GM19438 (cell line): ENCODE measurements around the gene MADD.
A peak's percentile ranks its signal among the peaks of the same experiment; 100 is the strongest.

Source experiments
- ATAC-seq: cut with Tn5 transposase; IDR thresholded peaks from one replicate; pipeline ENCODE4 v1.9.1; 2021; ENCODE audit warnings: low read depth; ENCODE audit not compliant: unreplicated experiment

The MADD gene

GRCh38 chr11:47249378-47249715 is 20.6 kb upstream of the MADD start:
- ATAC-seq = no peak

DNA sequence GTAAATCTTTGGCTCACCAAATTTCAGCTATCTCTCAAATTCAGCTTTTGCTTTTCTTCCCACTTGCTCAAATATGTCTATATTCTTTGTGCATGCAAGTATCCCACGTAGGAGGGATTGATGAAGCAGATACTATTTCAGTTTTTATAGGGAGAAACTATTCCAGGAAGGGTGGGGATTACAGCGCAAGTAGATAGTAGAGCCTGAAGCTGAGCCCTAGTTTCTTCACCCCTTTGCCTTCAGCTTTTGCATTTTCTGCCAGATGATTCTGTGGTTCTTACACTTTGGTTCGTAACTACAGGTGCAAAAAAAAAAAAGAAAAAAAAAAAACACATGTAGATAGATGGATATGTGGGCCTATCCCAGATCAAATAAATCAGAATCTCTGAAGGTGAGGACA is 18.2 kb upstream of the MADD start:
- no peak for ATAC-seq

GRCh38 chr11:47253660-47254059 is 16.3 kb upstream of the MADD start:
- ATAC-seq = no peak

DNA sequence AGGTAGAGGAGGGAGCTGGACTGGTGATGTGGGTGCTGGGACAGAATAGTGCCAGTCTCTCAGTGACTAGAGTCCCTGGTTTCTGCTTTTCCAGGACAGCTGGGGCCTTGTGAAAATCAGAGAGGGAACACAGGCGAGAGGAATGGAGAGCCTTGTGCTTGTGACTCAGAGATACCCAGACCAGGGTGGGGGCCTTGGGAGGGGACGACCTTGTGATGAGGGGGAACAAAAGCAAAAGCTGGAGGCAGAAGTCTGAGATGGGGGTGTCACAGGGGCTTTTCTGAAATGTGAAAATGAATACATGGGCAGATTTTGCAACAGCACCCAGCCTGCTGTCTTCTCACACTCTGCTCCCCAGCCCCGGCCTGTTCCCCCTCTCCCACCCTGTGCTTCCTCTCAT is 15.5 kb upstream of the MADD start:
- no peak for ATAC-seq

- ATAC-seq = no peak
Measured at GRCh38 chr11:47256374-47256773, 13.6 kb upstream of the MADD start.

GRCh38 chr11:47257177-47257516 is 12.8 kb upstream of the MADD start:
- ATAC-seq = no peak

DNA sequence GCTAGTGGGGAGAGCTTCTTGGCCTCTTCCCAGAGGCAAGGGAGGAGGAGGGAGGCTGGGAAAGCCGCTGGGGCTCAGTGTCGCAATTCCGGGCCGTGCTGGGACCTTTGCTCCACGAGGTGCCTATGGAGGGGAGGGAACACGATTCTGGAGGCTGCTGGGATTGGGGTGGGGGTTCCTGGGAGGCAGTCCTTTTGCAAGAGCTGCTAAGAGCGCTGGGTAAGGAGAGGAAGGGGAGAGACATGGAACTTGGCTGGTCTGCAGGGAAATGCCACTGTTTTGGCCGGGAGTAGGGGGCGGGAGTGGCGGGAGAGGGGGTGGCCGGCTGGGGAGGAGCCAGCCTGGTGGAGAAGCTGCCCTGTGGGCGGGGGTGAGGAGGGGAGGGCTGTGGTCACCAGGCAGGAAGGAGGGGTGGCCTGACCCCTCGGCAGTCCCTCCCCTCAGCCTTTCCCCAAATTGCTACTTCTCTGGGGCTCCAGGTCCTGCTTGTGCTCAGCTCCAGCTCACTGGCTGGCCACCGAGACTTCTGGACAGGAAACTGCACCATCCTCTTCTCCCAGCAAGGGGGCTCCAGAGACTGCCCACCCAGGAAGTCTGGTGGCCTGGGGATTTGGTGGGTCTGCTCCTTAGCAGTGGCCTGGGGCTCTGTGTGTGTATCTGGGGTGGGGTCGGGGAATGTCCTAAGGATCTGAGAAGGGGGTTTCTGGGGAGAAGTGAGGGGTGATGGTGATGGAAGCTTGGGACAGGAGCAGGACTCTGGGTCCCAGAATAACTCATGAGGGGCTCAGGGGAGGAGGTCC is 12.2 kb upstream of the MADD start, which contains the start of gene NR1H3:
Gene NR1H3 (plus strand): TSS at position 480 of the 800 bp plus-strand sequence. CDS start 1,221 bp downstream, outside the sequence.
- no peak for ATAC-seq

- ATAC-seq = no peak
Measured at GRCh38 chr11:47258317-47258902, 11.5 kb upstream of the MADD start.

- ATAC-seq = no peak
Measured at GRCh38 chr11:47259232-47259977, 10.5 kb upstream of the MADD start.

GRCh38 chr11:47260366-47260765 is 9.6 kb upstream of the MADD start:
- ATAC-seq = no peak

- ATAC-seq = no peak
Measured at GRCh38 chr11:47261291-47261800, 8.6 kb upstream of the MADD start.

DNA sequence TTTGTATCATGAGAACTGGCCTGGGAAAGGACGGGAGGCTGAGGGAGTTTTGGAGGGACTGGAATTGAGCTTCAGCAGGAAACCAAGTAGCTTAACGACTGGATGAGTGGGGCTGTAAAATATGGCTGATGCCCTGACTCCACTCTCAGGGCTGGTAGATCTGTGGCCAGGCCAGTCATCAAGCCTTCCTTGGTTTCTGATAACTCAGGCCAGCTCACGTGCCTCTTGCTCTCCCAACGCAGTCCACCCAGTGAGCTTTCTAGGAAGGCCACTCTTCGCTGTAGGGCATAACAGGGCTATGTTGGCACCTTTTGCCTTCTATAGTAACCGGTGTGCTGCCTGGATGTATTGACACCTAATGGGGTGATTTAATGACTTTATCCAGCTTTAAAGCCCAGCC is 5.8 kb upstream of the MADD start:
- no peak for ATAC-seq

DNA sequence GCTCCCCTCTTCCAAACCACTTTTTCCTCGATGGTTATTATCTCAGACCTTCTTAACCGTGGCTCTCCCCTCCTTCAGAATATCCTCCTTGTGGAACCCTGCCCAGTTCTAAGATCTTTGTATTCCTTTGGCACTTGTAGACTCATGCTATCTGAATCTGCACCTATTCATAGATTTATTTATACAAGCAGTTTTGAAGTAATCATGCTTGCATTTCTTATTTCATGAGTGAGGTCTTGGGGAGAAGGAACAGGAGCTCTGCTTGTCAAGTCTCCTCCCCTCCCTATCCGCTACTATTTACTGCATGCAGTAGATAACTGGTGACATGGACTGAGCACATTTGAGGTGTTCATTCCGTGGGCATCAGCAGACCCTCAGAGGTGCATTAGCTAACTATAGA is 5.4 kb upstream of the MADD start:
- ATAC-seq = no peak

GRCh38 chr11:47267876-47268275 is 2.1 kb upstream of the MADD start:
- ATAC-seq = no peak

DNA sequence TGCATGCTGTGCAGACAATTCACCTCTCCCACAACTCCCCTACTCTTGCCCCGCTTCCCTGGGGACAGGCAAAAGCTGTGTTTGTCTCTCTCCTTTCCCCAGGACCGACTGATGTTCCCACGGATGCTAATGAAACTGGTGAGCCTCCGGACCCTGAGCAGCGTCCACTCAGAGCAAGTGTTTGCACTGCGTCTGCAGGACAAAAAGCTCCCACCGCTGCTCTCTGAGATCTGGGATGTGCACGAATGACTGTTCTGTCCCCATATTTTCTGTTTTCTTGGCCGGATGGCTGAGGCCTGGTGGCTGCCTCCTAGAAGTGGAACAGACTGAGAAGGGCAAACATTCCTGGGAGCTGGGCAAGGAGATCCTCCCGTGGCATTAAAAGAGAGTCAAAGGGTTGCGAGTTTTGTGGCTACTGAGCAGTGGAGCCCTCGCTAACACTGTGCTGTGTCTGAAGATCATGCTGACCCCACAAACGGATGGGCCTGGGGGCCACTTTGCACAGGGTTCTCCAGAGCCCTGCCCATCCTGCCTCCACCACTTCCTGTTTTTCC is 1.4 kb upstream of the MADD start:
- ATAC-seq = no peak

- peak; percentile 56 for ATAC-seq
Measured at GRCh38 chr11:47269002-47269828, 718 bp upstream of the MADD start.

DNA sequence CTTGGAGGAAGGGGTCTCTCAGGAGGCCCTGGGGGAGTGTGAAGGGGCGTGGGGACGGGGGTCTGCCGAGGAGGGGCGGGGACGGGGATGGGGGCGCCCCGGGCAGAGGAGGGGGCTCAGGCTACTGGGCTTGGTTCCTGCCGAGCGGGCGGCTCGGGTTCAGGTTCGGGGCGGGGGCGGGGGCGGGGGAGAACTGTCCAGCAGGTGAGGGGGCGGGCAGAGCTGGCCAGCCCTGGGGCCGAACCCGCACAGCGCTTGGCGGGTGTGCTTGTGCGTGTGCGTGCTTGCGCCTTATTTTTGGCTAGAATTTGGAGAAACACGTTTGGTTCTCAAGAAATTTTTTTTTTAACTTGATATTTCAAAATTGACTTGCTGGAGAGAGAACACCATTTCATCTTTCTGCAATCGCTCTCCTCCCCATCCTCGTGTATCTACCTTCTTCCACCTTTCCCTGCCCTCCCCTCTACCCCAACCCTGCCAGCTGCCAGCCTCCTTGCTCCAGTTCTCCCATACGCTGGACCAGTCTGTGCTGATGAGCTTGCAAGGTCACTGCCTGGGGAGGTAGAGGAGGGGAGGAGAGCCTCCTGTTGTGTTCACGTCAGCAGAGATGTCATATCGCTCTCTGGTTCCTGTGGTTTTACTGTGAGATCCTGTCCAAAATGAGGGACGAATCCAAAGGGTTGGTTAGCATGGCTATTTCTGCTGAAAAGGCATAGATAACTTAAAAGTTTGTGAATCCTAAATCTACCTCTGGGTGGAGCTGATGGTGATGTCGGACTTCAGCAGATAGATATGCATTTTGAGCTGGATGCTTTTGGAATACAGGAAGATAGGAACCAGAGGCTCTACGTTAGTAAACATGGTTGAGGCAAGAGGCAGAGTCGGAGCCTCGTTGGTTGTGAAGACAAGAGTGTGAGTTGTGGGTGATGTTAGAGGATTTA is 668 bp downstream of the MADD start:
- ATAC-seq = no peak

DNA sequence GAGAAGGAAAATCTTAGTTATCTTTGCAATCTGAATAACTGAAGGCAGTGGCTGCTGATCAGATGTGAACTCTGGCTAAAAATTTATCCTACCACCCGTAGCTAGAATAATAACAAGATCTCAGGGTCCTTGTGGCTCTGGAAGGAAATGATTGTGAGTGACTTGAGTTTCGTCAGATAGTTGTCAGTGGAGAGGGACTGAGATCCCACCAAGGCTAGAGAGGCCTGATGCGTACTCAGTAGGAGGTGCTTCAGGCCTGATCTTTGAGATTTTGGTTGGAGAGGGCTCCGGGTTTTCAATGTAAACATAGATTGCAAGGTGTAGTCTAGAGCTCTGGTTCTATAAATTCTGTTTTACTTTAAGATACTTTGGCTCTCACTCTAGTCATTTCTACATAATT is 1.4 kb downstream of the MADD start:
- ATAC-seq = no peak

DNA sequence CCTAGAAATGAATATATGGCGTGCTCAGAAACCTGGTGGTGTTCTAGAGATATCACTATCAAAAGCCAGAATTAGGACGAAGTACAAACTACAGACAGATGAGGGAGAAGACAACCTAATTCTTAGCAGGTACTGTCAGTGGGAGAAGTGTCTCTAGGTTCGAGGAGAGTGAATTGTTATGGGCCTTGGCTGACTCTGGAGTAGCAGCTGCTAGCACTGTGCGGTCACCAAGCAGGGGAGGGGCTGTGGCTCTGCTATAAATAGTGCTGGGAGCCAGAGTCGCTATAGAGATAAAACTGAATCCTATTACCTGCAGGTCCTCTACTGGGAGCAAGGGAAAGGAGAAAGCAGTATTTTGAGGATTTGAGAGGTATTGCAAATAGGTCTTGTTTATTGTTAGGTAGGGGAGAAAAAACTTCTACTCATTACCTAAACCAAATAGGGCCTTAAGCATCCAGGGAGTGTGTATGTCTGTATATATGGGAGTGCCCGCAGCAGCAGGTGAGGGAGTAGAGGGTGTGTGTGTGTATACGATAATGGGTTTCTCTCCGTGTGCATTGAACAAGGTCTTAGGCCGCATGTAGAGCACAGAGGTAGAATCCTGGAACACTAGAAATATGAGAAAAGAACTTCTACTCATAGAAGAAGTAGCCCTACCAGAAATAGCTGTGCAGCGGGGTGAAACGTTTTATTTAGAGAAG is 2.2 kb downstream of the MADD start:
- no peak for ATAC-seq
